PC-3 (cell line): ENCODE measurements around the gene MEIOSIN.

ENCODE experiments used
- EZH2 ChIP-seq: fragments of 300-600 bp; sonication (generic); IDR thresholded peaks from one replicate; pipeline ENCODE4 v1.6.1; 2017; ENCODE audit warnings: antibody characterized with exemption, mild to moderate bottlenecking, low read length; ENCODE audit not compliant: unreplicated experiment
- TF ChIP-seq, protein P1 (sequence below): fragments of 300-600 bp; sonication (generic); conservative IDR thresholded peaks from 2 replicates; pipeline ENCODE4 v1.5.1; 2017; ENCODE audit warnings: antibody characterized with exemption, low read depth, mild to moderate bottlenecking, low read length

DNA sequence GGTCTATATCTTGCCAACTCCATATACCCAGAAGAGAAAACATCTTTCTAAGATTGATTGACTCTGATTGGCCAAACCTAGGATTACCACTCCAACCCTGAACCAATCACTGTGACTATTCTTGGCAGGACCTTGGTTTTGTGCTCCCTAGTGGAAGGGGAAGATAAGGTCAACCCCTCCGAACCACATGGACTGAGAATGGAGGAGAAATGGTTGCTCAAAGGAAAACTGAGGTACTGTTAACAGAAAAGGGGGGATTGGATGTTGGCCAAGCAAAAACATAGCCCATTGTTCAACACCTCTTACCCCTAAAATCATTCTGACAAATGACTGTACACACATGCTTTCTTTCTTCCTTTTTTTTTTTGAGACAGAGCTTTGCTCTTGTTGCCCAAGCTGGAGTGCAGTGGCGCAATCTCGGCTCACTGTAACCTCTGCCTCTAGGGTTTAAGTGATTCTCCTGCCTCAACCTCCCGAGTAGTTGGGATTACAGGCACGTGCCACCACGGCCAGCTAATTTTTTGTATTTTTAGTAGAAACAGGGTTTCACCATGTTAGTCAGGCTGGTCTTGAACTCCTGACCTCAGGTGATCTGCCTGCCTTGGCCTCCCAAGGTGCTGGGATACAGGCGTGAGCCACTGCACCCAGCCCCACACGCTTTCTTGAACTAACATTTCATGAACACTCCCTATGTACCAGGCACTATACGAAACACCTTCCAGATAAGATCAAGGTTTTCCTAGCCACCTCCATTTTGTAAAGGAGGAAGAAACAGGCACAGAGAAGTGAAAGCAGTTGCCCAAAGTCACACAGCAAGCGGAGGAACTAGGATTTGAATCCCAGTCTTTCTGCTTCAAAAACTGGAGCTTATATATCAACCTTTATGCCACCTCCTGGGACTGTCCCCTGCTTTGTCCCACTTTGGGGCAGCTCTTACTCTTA lies 6.5 kb downstream of the MEIOSIN start:
- TF ChIP-seq, protein P1, sequence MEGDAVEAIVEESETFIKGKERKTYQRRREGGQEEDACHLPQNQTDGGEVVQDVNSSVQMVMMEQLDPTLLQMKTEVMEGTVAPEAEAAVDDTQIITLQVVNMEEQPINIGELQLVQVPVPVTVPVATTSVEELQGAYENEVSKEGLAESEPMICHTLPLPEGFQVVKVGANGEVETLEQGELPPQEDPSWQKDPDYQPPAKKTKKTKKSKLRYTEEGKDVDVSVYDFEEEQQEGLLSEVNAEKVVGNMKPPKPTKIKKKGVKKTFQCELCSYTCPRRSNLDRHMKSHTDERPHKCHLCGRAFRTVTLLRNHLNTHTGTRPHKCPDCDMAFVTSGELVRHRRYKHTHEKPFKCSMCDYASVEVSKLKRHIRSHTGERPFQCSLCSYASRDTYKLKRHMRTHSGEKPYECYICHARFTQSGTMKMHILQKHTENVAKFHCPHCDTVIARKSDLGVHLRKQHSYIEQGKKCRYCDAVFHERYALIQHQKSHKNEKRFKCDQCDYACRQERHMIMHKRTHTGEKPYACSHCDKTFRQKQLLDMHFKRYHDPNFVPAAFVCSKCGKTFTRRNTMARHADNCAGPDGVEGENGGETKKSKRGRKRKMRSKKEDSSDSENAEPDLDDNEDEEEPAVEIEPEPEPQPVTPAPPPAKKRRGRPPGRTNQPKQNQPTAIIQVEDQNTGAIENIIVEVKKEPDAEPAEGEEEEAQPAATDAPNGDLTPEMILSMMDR = no peak
- TF ChIP-seq EZH2 = no peak
